SU-DHL-6 (cell line): ENCODE measurements around the gene KRTAP10-8.
"Not testable (repeated sequence)": the region's sequence is repeated elsewhere in the genome, so short reads cannot be mapped to it uniquely, and the experiment has no call there.

Experiments used
- H2AFZ ChIP-seq: fragments of 200-600 bp; sonication (generic); 2 replicates; pipeline ENCODE4 v1.6.1; 2014; ENCODE audit warnings: low read depth, mild to moderate bottlenecking, moderate library complexity, mixed read lengths, antibody characterized with exemption, low read length; ENCODE audit not compliant: severe bottlenecking
- H3F3A ChIP-seq: fragments of 200-600 bp; shearing (Covaris generic); 2 replicates; pipeline ENCODE4 v1.6.0; 2016; ENCODE audit warnings: antibody characterized with exemption, mild to moderate bottlenecking; ENCODE audit not compliant: insufficient read depth
- H3K27ac ChIP-seq: fragments of 200-600 bp; sonication (generic); 2 replicates; pipeline ENCODE4 v1.5.1; 2016; ENCODE audit warnings: low read depth, mild to moderate bottlenecking, low read length, moderate library complexity, mixed read lengths
- H3K27me3 ChIP-seq: fragments of 200-600 bp; sonication (generic), shearing (Covaris generic); 2 replicates; pipeline ENCODE4 v1.6.0; 2014; ENCODE audit warnings: mild to moderate bottlenecking, low read length
- H3K36me3 ChIP-seq: fragments of 200-600 bp; sonication (generic); 2 replicates; pipeline ENCODE4 v1.6.1; 2014; ENCODE audit warnings: mild to moderate bottlenecking, low read length, mixed read lengths
- H3K4me2 ChIP-seq: fragments of 300-600, 200-600 bp; shearing (Covaris generic), sonication (generic); 2 replicates; pipeline ENCODE4 v1.6.0; 2014; ENCODE audit warnings: low read length, low read depth, mild to moderate bottlenecking; ENCODE audit not compliant: poor library complexity, severe bottlenecking
- H3K4me3 ChIP-seq: fragments of 200-600 bp; sonication (generic); 2 replicates; pipeline ENCODE4 v1.5.1; 2014; ENCODE audit warnings: antibody characterized with exemption, low read length, mild to moderate bottlenecking, mixed read lengths; ENCODE audit not compliant: insufficient read depth, poor library complexity, severe bottlenecking
- H3K79me2 ChIP-seq: fragments of 200-600 bp; sonication (generic); 2 replicates; pipeline ENCODE4 v1.6.1; 2014; ENCODE audit warnings: mild to moderate bottlenecking, low read length, moderate library complexity; ENCODE audit not compliant: insufficient read depth
- H3K9ac ChIP-seq: fragments of 200-600 bp; sonication (generic); 2 replicates; pipeline ENCODE4 v1.7.0; 2014; ENCODE audit warnings: mild to moderate bottlenecking, low read length
- H3K9me2 ChIP-seq: fragments of 200-600 bp; sonication (generic); replicated peaks from 2 replicates; pipeline ENCODE4 v1.6.1; 2014; ENCODE audit warnings: low read length; ENCODE audit not compliant: insufficient read depth
- H3K9me3 ChIP-seq: fragments of 200-600 bp; sonication (generic); 2 replicates; pipeline ENCODE4 v1.6.1; 2014; ENCODE audit warnings: low read length, mixed read lengths; ENCODE audit not compliant: insufficient read depth
- H4K20me1 ChIP-seq: fragments of 200-600 bp; sonication (generic); 2 replicates; pipeline ENCODE4 v1.6.1; 2014; ENCODE audit warnings: low read depth, mild to moderate bottlenecking, antibody characterized with exemption, low read length, moderate library complexity, mixed read lengths
- EZH2phosphoT487 ChIP-seq: fragments of 200-600 bp; sonication (generic), shearing (Covaris generic); conservative IDR thresholded peaks from 2 replicates; pipeline ENCODE4 v1.6.1; 2018; ENCODE audit warnings: mild to moderate bottlenecking, antibody characterized with exemption, low read length, moderate library complexity, mixed read lengths
- TF ChIP-seq, protein P1 (sequence below): fragments of 200-600 bp; sonication (generic); IDR thresholded peaks from one replicate; pipeline ENCODE4 v1.5.1; 2017; ENCODE audit warnings: antibody characterized with exemption, mild to moderate bottlenecking, low read length, moderate library complexity; ENCODE audit not compliant: insufficient read depth, poor library complexity, severe bottlenecking

KRTAP10-8 gene

DNA sequence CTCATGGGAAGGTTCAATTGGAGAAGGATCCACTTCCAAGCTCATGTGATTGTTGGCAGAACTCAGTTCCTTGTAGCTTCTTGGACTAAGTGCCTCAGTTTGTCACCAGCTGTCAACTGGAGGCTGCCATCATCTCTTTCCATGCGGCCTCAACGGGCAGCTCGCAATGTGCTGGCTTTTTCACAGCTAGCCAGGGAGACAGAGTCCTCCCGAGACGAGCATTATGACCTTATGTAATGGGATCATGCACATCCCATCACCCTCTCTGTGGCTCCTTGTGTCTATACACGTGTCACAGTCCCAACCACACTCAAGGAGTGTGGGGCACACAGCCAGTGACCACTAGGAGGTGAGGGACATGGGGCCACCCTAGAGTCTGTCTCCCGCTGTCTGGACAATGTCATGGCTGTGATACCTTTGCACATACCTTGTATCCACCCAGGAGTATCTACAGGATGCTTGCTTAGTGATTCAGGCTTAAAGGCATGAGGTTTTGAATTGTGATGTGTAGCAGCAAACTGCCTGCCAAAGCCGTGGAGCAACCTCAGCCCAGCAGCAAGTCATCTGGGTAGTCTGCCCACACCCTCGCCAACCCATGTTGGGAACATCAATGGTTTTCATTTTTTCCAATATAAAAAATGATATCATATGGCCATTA is 15.7 kb upstream of the KRTAP10-8 start:
- TF ChIP-seq, protein P1, sequence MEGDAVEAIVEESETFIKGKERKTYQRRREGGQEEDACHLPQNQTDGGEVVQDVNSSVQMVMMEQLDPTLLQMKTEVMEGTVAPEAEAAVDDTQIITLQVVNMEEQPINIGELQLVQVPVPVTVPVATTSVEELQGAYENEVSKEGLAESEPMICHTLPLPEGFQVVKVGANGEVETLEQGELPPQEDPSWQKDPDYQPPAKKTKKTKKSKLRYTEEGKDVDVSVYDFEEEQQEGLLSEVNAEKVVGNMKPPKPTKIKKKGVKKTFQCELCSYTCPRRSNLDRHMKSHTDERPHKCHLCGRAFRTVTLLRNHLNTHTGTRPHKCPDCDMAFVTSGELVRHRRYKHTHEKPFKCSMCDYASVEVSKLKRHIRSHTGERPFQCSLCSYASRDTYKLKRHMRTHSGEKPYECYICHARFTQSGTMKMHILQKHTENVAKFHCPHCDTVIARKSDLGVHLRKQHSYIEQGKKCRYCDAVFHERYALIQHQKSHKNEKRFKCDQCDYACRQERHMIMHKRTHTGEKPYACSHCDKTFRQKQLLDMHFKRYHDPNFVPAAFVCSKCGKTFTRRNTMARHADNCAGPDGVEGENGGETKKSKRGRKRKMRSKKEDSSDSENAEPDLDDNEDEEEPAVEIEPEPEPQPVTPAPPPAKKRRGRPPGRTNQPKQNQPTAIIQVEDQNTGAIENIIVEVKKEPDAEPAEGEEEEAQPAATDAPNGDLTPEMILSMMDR, result no peak
- no peak for TF ChIP-seq EZH2phosphoT487
- Histone ChIP-seq H3K36me3 (no peaks in the 10 kb centered on the region), H3K27me3 (no peaks in the 10 kb centered on the region), H3K9me2 (no peaks in the 10 kb centered on the region), H3F3A (no peaks in the 10 kb centered on the region), H4K20me1 (no peaks in the 10 kb centered on the region), H3K27ac (no peak overlapping the region), H3K9me3 (no peaks in the 10 kb centered on the region), H2AFZ (no peak overlapping the region), H3K4me2 (no peak overlapping the region), H3K9ac (no peak overlapping the region), H3K79me2 (no peaks in the 10 kb centered on the region), H3K4me3 (no peak overlapping the region)

- Histone ChIP-seq H3K4me3 (no peak overlapping the region), H4K20me1 (no peaks in the 10 kb centered on the region), H3K4me2 (no peak overlapping the region), H3K79me2 (no peaks in the 10 kb centered on the region), H3K27me3 (no peaks in the 10 kb centered on the region), H3K27ac (no peak overlapping the region), H3K36me3 (no peaks in the 10 kb centered on the region), H3F3A (no peaks in the 10 kb centered on the region), H3K9ac (no peak overlapping the region), H2AFZ (no peak overlapping the region), H3K9me3 (no peaks in the 10 kb centered on the region), H3K9me2 (no peaks in the 10 kb centered on the region)
- no peak for TF ChIP-seq EZH2phosphoT487
- TF ChIP-seq, protein P1, result no peak
Measured at GRCh38 chr21:44598061-44598460, 13.8 kb upstream of the KRTAP10-8 start.

GRCh38 chr21:44599264-44600029 is 12.4 kb upstream of the KRTAP10-8 start:
- Histone ChIP-seq H3K4me3 (no peak overlapping the region), H3F3A (no peaks in the 10 kb centered on the region), H3K4me2 (no peak overlapping the region), H3K9me2 (no peaks in the 10 kb centered on the region), H4K20me1 (no peaks in the 10 kb centered on the region), H3K36me3 (no peaks in the 10 kb centered on the region), H3K9ac (no peak overlapping the region), H3K79me2 (no peaks in the 10 kb centered on the region), H3K9me3 (no peaks in the 10 kb centered on the region), H3K27me3 (no peaks in the 10 kb centered on the region), H3K27ac (no peak overlapping the region), H2AFZ (no peak overlapping the region)
- TF ChIP-seq EZH2phosphoT487, result no peak
- TF ChIP-seq, protein P1, result no peak

- H3K4me2 ChIP-seq, H3K36me3 ChIP-seq, H3K27me3 ChIP-seq, H3K4me3 ChIP-seq, H3K9me3 ChIP-seq, H4K20me1 ChIP-seq, H3K9me2 ChIP-seq, H3F3A ChIP-seq, H3K9ac ChIP-seq, H2AFZ ChIP-seq, H3K27ac ChIP-seq, H3K79me2 ChIP-seq: not testable (repeated sequence)
Measured at GRCh38 chr21:44600118-44600978, 11.5 kb upstream of the KRTAP10-8 start, which contains the start of gene KRTAP10-7. Gene KRTAP10-7 (plus strand): TSS chr21:44600597. CDS start chr21:44600622, 25 bp downstream.

GRCh38 chr21:44601091-44601490 is 10.8 kb upstream of the KRTAP10-8 start:
- H3F3A ChIP-seq, H3K27me3 ChIP-seq, H2AFZ ChIP-seq, H3K9ac ChIP-seq, H3K27ac ChIP-seq, H3K36me3 ChIP-seq, H3K4me2 ChIP-seq, H4K20me1 ChIP-seq, H3K9me3 ChIP-seq, H3K4me3 ChIP-seq, H3K9me2 ChIP-seq, H3K79me2 ChIP-seq: not testable (repeated sequence)
